KOPT-K1 (cell line): ENCODE results near the gene GASK1A.

Experiments used
- H3K27ac ChIP-seq: fragments of 200-600 bp; sonication (generic); 2 replicates; pipeline ENCODE4 v1.5.1; 2016; ENCODE audit warnings: antibody characterized with exemption, mild to moderate bottlenecking, low read depth, low read length; ENCODE audit not compliant: poor library complexity, severe bottlenecking
- H3K36me3 ChIP-seq: fragments of 200-600 bp; sonication (generic); 2 replicates; pipeline ENCODE4 v1.5.1; 2017; ENCODE audit warnings: antibody characterized with exemption, mild to moderate bottlenecking, low read length, moderate library complexity; ENCODE audit not compliant: insufficient read depth
- H3K9me3 ChIP-seq: fragments of 200-600 bp; sonication (generic); 2 replicates; pipeline ENCODE4 v1.5.1; 2017; ENCODE audit warnings: antibody characterized with exemption, low read length, mild to moderate bottlenecking; ENCODE audit not compliant: insufficient read depth, poor library complexity, severe bottlenecking

The GASK1A gene

GRCh38 chr3:43014956-43015355 is 35.8 kb downstream of the GASK1A start:
- H3K27ac ChIP-seq, result peak overlapping the region; percentile 60
- H3K9me3 ChIP-seq, result peaks cover 50% of the 10 kb centered on the region
- H3K36me3 ChIP-seq, result no peaks in the 10 kb centered on the region

DNA sequence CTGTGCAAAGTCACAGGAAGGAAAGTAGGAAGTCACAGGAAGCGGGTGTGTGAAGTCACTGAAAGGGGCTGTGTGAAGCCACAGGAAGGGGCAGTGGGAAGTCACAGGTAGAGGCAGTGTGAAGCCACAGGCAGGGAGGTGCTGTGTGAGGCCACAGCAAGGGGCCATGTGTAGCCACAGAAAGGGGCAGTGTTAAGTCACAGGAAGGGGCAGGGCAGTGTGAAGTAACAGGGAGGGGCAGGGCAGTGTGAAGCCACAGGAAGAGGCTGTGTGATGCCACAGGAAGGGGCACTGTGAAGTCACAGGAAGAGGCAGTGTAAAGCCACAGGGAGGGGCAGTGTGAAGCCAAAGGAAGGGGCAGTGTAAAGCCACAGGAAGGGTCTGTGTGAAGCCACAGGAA is 36.5 kb downstream of the GASK1A start:
- H3K27ac ChIP-seq, result peak overlapping the region; percentile 60
- peaks cover 54% of the 10 kb centered on the region for H3K9me3 ChIP-seq
- H3K36me3 ChIP-seq, result no peaks in the 10 kb centered on the region

- H3K27ac ChIP-seq, result peak overlapping the region; percentile 60
Observed at GRCh38 chr3:43015991-43016865, 37.1 kb downstream of the GASK1A start.

GRCh38 chr3:43017004-43017403 is 37.9 kb downstream of the GASK1A start:
- peak overlapping the region; percentile 60 for H3K27ac ChIP-seq
- no peaks in the 10 kb centered on the region for H3K36me3 ChIP-seq
- H3K9me3 ChIP-seq, result peaks cover 68% of the 10 kb centered on the region

More at GRCh38 chr3:43015991-43016865, 37.1 kb downstream of the GASK1A start:
- Histone ChIP-seq H3K36me3 (no peaks in the 10 kb centered on the region), H3K9me3 (peaks cover 61% of the 10 kb centered on the region)

DNA sequence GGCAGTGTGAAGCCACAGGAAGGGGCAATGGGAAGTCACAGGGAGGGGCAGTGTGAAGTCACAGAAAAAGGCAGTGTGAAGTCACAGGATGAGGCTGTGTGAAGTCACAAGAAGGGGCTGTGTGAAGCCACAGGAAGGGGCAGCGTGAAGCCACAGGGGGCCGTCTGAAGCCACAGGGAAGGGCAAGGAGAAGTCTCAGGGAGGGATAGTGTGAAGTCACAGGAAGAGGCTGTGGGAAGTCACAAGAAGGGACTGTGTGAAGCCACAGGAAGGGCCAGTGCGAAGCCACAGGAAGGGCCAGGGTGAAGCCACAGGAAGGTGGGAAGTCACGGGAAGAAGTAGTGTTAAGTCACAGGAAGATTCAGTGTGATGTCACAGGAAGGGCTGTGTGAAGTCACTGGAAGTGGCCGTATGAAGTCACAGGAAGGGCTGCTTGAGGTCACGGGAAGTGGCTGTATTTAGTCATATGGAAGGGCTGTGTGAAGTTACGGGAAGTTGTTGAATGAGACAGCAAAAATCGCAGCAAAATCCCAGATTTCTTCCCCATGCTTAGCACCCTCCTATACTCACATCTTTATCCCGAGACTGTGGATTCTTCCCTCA is 38.6 kb downstream of the GASK1A start:
- peaks cover 70% of the 10 kb centered on the region for H3K9me3 ChIP-seq
- H3K36me3 ChIP-seq, result no peaks in the 10 kb centered on the region
- no peak overlapping the region for H3K27ac ChIP-seq

DNA sequence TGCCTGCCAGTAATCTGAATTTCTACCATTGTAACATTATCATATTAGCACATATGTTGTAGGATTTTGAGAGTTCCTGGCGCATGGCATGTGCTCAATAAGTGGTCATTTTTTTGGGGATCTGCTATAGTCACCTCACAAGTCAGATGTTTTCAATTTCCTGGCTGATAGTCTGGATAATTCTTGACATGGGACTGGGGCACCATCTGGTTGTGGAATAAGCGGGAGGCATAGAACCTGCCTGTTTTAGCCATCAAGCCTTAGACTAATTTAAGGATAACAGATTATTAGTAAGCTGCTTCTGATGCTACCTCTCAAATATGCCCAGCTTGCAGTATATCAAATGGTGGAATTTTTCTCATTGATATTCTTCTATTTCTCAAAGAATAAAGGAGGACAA is 39.1 kb downstream of the GASK1A start:
- Histone ChIP-seq H3K36me3 (no peaks in the 10 kb centered on the region), H3K27ac (no peak overlapping the region), H3K9me3 (peaks cover 66% of the 10 kb centered on the region)

DNA sequence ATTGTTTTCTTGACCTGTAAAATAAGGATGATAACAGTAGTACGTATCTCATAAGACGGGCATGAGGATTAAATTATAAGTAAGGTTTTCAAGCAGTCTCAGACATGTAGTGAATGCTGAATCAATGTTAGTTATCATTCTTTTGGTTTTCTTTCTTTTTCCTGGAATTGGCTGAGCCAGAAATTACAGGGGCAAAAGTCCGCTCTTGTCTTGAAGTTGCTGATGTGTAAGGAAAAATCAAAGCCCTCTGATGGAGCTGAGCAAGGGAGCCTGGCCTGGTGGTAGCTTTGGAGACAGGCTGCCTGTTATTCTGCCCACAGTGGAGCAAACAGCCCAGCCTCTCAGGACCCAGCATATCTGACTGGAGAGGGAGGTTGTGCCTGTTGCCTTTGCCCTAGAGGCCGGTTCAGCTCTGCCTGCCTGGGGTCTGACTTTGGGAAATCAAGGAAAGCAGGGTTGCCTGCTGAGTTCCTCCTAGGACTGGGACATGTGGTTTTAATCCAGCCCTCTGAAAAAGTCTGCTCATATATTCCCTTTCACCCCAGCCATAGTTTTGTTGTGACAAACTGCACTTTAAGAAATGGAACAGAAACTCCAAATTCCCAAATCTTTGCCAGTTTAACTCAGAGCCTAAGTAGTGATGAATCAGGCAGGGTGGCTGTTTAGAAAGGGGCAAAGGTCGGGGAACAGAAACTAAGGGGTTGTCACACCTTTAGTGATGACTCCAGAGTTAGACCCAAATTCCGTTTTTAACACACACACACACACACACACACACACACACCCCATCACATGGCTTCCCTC is 40.1 kb downstream of the GASK1A start:
- Histone ChIP-seq H3K9me3 (peaks cover 56% of the 10 kb centered on the region), H3K36me3 (no peaks in the 10 kb centered on the region), H3K27ac (no peak overlapping the region)

DNA sequence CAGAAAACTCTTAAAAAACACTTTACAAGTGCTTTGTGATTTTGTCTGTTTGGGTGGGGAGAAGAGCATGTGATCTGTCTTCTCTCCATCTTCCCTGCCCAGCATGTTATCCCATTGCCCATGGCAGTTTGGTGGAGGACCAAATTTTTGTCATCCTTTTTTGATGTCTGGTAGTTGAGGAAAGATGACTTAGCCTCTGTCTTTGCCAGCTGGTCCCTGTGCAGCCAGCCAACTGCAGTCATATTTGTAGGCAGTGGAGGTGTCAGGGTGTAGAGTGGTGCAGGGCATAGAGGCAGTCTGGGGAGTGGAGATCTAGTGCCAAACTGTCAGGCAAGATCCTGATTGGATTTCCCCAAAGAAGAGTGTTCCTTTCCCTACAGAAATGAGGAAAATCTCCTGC is 40.7 kb downstream of the GASK1A start:
- no peaks in the 10 kb centered on the region for H3K36me3 ChIP-seq
- no peak overlapping the region for H3K27ac ChIP-seq
- H3K9me3 ChIP-seq, result peaks cover 50% of the 10 kb centered on the region

DNA sequence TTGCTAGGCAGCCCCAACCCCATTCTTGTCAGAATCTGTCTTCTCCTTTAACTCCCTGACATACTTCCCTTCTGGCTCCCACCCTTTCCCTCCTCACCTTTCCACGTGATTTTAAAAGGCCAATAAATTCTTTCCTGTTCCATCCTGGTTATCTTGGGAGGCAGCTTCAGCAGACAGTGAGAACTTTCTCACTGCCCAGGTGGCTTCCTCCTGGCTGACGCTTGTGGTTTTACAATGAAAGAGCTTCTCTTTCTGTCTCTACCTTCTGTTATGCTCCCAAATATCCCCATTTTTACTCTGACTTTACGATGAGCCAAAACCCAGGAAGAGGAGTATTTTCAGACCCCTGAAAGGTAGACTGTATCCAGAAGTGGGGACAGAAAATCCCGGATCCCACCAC is 42.1 kb downstream of the GASK1A start:
- Histone ChIP-seq H3K36me3 (no peaks in the 10 kb centered on the region), H3K9me3 (peaks cover 36% of the 10 kb centered on the region), H3K27ac (peak overlapping the region; percentile 18)

DNA sequence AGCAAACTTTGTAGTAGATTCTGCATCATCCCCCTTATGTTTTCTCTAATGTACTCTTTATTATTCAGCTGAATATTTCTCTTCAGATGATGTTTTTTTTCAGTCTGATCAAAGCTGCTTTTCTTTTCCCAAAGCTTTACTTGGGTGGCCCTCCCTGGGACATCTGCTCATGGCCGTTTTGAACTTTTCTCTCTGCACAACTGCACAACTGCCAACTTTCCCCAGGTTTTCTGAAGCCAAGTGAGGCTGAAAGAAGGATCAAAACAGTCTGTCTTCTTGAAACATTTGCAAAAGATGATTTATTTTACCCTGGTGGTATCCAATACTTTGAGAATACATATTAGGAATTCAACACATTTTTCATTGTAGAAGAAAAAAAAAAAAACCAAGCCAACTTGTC is 43.0 kb downstream of the GASK1A start:
- Histone ChIP-seq H3K27ac (peak overlapping the region; percentile 96), H3K9me3 (peaks cover 27% of the 10 kb centered on the region), H3K36me3 (no peaks in the 10 kb centered on the region)

GRCh38 chr3:43023066-43023465 is 44.0 kb downstream of the GASK1A start:
- H3K9me3 ChIP-seq, result peaks cover 26% of the 10 kb centered on the region
- H3K36me3 ChIP-seq, result no peaks in the 10 kb centered on the region
- peak overlapping the region; percentile 96 for H3K27ac ChIP-seq

DNA sequence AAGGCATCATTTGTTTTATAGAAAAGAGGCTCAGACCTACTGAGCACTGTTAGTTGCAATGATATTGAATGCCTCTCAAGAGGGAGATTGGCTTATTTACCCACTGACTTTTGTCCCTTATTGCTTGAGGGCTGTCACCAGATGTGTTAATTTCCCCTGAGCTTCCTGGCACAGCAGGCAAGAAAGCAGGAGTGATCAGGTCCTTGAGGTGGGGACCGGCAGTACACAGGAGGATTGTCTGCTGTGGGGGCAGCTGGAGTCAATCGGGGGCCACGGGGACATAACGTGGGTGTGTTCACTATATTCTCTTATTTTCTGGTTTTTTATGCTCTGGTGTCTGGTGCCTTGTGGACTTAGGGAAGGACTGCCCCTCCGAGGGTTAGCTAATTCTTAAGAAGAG is 44.6 kb downstream of the GASK1A start:
- peaks cover 26% of the 10 kb centered on the region for H3K9me3 ChIP-seq
- H3K27ac ChIP-seq, result peak overlapping the region; percentile 96
- H3K36me3 ChIP-seq, result no peaks in the 10 kb centered on the region

DNA sequence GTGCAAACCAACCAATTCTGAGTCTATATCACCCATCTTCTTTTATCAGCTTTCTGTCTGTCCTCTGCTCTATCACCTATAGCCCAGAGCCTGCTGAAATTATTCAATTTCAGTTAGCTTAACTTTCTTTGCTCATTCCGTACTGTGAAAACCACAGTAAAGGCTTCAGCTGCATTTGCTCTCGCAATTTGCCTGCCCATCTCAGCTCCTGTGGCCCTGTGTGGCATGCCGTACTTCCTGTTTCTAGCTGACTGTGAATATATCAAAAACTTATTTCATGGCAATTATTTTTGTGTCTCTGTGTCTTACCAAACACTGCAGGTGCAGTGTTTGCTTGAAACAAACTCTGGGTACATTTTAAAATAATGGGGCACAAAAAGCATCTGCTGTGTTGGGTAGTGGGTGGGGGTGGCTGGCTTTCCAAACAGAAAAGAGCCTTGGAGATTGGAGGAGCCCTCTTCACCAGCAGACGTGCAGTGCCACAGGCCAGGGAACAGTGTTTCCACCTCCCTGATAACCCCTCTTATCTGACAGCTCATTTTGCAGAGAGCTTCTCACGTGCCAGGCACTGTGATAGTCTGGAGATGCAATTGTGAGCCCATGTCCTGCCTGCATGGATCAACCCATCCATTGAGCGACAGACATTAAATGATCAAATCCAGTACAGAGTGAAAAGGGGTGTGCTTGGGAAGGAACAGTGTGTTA is 45.2 kb downstream of the GASK1A start:
- Histone ChIP-seq H3K9me3 (peaks cover 26% of the 10 kb centered on the region), H3K27ac (peak overlapping the region; percentile 96), H3K36me3 (no peaks in the 10 kb centered on the region)

DNA sequence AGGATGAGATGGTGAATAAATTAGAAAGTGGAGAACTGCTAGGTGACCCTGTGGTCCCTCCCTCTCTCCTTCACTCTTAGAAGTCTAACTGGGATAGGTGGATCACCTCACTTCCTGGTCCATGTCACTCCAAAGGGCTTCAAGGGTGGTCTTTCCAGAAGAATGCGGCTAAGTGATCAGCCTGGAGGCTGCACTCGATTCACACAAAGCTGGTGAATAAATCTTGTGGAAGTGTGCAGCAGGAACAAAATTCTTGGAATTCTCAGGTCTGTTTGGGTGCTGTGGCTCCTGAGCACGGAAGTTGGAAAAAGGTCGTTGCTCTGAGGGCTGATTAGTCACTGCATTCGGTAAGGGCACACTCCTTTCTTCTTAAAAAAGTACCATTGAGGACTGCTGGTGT is 46.3 kb downstream of the GASK1A start:
- H3K27ac ChIP-seq, result peak overlapping the region; percentile 96
- H3K36me3 ChIP-seq, result no peaks in the 10 kb centered on the region
- peaks cover 23% of the 10 kb centered on the region for H3K9me3 ChIP-seq

DNA sequence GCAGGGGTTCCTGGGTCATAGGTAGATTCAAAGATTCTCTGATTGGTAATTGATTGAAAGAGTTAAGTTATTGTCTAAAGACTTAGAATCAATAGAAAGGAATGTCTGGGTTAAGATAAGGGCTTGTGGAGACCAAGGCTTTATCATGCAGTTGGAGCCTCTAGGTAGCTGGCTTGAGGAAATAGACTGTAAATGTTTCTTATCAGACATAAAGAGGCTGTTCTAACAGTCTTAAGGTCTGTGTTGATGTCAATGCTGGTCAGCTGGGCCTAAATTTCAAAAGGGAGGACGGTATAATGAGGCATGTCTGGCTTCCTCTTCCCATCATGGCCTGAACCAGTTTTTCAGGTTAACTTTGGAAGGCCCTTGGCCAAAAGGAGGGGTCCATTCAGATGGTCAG is 48.9 kb downstream of the GASK1A start:
- no peak overlapping the region for H3K27ac ChIP-seq
- H3K36me3 ChIP-seq, result no peaks in the 10 kb centered on the region
- no peaks in the 10 kb centered on the region for H3K9me3 ChIP-seq
